NB4 (cell line): ENCODE data around the gene CUEDC1.
A peak's percentile ranks its signal among the peaks of the same experiment; 100 is the strongest.

Experiments used
- DNase-seq: peaks from one replicate; pipeline ENCODE4 v3.0.0; 2010; ENCODE audit warnings: low read depth
- H3K4me3 ChIP-seq: one replicate; pipeline ENCODE4 v1.5.1; 2011; ENCODE audit warnings: mild to moderate bottlenecking, low read depth, low read length, moderate library complexity
- MYC ChIP-seq: IDR thresholded peaks from 2 replicates; pipeline ENCODE4 v1.6.1; 2011; ENCODE audit warnings: low read depth, low read length
- POLR2A ChIP-seq: IDR thresholded peaks from 2 replicates; pipeline ENCODE4 v1.6.1; 2011; ENCODE audit warnings: mild to moderate bottlenecking; ENCODE audit not compliant: insufficient read length; ENCODE audit errors: extremely low read depth
- TF ChIP-seq, protein P1 (sequence below): IDR thresholded peaks from one replicate; pipeline ENCODE4 v1.5.1; 2012; ENCODE audit warnings: low read depth, low read length
- TF ChIP-seq, protein P2 (sequence below): IDR thresholded peaks from 2 replicates; pipeline ENCODE4 v1.6.1; 2011; ENCODE audit warnings: low read depth, low read length

Gene CUEDC1

DNA sequence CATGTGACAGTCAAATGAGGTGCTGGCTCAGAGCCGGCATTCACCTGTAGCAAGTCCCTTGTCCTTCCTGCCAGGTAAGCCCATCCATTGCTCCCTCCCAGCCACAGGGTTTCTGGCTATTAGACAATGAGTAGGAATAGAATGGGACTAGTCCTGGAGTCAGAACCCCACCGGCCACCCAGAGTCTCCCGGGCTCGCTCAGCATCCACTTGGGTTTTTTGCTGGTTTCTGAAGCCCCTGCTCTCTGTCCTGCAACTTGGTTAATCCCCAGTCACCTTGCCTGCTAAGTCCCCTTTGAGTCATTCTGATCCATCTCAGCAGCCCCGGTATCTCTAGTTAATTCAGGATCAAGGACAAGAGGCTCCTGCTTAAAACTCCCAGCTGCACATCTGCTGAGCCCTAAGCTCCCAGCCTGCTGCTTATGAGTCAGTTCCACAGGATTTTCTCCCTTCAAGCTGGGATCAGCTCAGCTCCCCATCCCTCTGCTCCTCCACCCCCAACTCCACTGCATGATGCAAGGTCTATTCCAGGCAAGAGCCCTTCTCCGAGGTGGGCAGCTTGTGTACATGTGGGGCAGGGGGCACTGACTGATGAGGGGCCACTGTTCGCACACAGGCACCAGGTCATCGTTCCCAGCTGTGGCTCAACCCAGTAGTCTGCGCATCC is 85.5 kb downstream of the CUEDC1 start:
- no peak for DNase-seq
- no peak overlapping the region for H3K4me3 ChIP-seq
- no peak for TF ChIP-seq POLR2A
- TF ChIP-seq, protein P1, sequence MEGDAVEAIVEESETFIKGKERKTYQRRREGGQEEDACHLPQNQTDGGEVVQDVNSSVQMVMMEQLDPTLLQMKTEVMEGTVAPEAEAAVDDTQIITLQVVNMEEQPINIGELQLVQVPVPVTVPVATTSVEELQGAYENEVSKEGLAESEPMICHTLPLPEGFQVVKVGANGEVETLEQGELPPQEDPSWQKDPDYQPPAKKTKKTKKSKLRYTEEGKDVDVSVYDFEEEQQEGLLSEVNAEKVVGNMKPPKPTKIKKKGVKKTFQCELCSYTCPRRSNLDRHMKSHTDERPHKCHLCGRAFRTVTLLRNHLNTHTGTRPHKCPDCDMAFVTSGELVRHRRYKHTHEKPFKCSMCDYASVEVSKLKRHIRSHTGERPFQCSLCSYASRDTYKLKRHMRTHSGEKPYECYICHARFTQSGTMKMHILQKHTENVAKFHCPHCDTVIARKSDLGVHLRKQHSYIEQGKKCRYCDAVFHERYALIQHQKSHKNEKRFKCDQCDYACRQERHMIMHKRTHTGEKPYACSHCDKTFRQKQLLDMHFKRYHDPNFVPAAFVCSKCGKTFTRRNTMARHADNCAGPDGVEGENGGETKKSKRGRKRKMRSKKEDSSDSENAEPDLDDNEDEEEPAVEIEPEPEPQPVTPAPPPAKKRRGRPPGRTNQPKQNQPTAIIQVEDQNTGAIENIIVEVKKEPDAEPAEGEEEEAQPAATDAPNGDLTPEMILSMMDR = no peak
- TF ChIP-seq MYC = no peak
- TF ChIP-seq, protein P2, sequence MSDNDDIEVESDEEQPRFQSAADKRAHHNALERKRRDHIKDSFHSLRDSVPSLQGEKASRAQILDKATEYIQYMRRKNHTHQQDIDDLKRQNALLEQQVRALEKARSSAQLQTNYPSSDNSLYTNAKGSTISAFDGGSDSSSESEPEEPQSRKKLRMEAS = no peak

DNA sequence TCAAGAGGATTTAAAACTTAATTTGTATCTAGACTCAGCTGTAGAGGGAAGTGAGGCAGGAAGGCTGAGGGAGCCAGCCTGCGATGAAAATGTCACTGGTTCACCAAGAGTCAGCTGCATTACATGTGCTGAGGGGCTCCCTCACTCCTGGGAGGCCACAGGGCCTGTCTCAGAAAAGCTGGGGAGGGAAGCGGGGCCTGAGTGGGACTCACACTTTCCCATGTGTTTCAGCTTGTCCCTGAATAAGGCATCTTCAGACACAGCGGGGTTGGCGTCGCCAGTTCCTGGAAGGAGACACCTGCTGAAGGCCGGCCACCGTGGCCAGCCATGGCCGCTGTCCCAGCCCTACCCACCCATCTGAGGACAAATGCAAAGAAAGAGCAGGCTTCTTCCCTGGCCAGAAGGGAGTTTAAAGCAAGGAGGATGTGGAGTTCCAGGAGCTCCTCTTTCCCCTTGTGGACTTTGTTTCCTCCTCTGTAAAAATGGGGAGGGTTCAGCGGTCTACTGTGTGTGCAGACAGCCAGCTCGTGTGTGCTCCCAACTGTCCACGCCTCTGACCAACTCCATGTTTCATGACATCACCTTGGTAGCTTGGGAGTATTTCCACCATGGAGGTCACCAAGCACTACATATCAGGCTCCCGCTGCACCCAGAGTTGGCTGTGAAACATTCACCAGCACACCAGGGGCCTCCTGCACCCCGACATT is 86.1 kb downstream of the CUEDC1 start:
- DNase-seq = peak; percentile 54
- no peak overlapping the region for H3K4me3 ChIP-seq

DNA sequence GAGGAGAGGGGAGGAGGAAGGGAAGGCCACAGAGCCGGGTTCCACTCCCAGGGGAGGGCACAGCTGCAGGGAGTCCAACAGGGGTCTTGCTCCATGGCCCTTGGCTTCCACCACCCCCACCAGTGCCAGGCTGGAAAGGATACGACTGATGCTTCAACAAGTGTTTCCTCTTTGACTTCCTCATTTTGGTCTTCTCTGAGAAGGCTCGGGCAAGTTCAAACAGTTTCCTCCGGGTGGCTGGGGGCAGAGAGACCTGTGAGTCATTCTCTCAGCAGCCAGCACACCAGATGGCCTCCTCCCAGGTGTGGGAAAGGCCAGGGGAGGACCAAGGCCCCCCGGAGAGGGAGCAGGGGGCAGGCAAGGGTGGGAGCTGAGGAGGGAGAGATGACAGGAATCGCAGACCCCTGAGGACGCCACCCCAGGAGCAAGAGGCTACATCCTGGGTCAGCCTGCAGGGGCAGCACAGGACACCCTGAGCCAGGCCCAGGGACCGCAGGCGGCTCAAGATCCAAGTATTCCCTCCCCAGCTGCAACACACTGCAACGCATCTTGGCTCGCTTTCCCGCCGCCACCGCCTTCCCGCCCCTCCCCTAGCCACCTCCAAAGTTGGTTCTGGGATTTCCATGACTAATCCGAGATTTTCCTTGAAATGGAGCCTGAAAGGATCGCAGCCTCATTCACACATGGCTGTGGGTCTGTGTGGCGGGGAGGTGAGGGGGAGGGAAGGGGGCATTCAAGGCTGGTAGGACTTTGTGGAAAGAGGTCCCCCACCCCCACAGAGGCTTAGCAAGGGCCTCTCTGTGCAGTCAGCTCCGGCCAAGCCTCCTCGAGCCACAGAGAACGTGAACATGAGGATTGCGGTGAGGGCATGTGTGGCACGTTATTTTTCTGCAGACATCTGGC is 87.0 kb downstream of the CUEDC1 start:
- no peak overlapping the region for H3K4me3 ChIP-seq

More for the DNA sequence above, 86.1 kb downstream of the CUEDC1 start:
- TF ChIP-seq POLR2A = no peak
- TF ChIP-seq, protein P2 = no peak
- TF ChIP-seq, protein P1 = no peak

DNA sequence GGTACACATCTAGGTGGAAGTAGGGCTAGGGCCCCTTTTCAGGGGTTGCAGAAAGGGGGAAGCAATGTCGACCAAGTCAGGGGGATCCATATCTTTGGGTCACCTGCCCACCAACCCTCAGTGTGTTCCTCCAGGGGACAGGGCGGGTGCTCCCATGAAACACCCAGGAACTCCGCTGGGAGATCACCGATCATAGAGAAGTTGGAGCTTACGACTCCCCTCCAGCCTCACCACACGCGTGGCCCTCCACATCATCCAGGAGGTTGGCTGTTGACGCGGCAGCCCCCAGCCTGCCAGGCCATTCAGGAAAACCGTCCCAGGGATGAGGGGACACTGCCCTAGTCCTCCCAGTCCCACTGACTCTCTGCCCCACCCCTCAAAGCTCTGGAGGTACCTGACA is 88.1 kb downstream of the CUEDC1 start:
- no peak overlapping the region for H3K4me3 ChIP-seq
- TF ChIP-seq MYC = no peak
- TF ChIP-seq, protein P1 = no peak
- no peak for TF ChIP-seq POLR2A
- TF ChIP-seq, protein P2 = no peak
- DNase-seq = no peak

More for the DNA sequence above, 87.0 kb downstream of the CUEDC1 start:
- TF ChIP-seq, protein P1 = peak; percentile 8
- TF ChIP-seq, protein P2 = peak; percentile 16; the same call in 1 of the 2 replicates
- no peak for TF ChIP-seq POLR2A
- TF ChIP-seq MYC = peak; percentile 54
- peak; percentile 96 for DNase-seq

DNA sequence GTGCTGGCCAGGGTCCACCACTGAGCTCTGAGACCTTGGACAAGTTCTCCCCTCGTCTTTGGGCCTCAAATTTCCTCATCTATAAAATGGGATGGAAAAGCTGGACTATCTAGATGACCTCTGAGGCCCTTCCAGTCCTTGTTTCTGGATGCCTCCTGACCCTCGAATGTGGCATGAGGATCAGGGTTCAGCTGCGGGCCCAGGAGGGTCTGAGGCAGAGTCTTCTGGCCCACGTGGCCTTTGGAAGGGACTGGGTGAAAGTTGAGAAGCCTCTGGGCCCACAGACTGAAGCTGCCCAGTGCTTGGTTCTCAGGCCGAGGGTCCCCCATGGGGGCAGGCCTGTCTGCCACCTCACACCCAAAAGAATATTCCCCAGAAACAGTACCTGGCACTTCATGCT is 88.5 kb downstream of the CUEDC1 start:
- TF ChIP-seq, protein P2 = no peak
- no peak for TF ChIP-seq MYC
- TF ChIP-seq, protein P1 = no peak
- TF ChIP-seq POLR2A = no peak

More for the DNA sequence above, 88.5 kb downstream of the CUEDC1 start:
- H3K4me3 ChIP-seq = no peak overlapping the region
- no peak for DNase-seq
